ENCODE measurements around the gene LRRC52.

- no peak for TF ChIP-seq CTCF (conservative IDR thresholded peaks at IDR 0.05)
- no peak for TF ChIP-seq EZH2 (IDR thresholded peaks at IDR 0.05; ENCODE audit: low read depth)
Observed at GRCh38 chr1:165600793-165601192, 57.0 kb downstream of the LRRC52 start.
